NCI-H2107 treated with DMSO at 0.1 percent for 48 hours (cell line): ENCODE measurements around the gene C2CD3.

Experiments used
- DNase-seq: peaks from one replicate; lab custom pipeline; 2025; ENCODE audit not compliant: unreplicated experiment; lab: John Stamatoyannopoulos, UW

The C2CD3 gene

GRCh38 chr11:73983741-73984538, 186.9 kb downstream of the C2CD3 start:
- DNase-seq, result no peak

DNA sequence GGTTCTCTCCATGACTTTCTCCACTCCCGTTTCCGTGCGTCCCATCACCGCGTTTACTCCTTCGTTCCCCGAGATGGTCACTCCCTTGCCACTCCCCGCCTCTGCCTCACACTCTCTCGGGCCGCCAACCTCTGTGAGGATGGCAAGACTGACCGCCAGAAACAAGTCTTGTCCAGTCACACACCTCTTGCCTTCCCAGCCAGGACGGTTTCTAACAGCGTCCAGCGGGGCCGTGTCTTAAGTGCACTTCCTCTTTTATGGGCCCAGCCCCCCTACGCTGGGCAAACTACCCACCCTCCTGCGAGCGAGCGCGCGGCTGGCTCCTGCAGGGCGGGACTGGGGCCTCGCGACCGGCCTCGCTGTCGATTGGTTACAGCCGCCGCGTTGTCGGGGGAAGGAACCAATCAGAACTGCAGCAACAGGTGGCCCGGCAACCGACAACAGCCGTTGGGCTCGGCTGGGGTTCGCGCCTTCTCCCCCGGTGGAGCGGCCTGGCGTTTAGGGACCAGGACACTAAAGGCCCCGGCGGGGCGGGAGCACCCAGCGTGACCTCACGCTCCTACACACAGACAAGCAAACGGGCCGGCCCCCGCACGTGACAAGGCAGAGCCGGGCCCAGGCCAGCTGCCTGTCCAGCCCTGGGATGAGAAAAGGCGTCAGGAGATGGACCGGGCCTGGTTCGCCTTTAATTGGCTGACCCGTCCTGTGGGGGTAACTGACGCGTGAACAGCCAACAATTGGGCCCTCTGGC, 187.6 kb downstream of the C2CD3 start:
- peak; percentile 78 for DNase-seq

GRCh38 chr11:73982595-73982989, 188.2 kb downstream of the C2CD3 start, which contains the start of gene UCP2:
UCP2 (minus strand) TSS chr11:73982843; CDS start chr11:73978378, 4,465 bp downstream.
- peak; percentile 77 for DNase-seq

GRCh38 chr11:73981051-73981805, 189.6 kb downstream of the C2CD3 start:
- DNase-seq, result no peak

DNA sequence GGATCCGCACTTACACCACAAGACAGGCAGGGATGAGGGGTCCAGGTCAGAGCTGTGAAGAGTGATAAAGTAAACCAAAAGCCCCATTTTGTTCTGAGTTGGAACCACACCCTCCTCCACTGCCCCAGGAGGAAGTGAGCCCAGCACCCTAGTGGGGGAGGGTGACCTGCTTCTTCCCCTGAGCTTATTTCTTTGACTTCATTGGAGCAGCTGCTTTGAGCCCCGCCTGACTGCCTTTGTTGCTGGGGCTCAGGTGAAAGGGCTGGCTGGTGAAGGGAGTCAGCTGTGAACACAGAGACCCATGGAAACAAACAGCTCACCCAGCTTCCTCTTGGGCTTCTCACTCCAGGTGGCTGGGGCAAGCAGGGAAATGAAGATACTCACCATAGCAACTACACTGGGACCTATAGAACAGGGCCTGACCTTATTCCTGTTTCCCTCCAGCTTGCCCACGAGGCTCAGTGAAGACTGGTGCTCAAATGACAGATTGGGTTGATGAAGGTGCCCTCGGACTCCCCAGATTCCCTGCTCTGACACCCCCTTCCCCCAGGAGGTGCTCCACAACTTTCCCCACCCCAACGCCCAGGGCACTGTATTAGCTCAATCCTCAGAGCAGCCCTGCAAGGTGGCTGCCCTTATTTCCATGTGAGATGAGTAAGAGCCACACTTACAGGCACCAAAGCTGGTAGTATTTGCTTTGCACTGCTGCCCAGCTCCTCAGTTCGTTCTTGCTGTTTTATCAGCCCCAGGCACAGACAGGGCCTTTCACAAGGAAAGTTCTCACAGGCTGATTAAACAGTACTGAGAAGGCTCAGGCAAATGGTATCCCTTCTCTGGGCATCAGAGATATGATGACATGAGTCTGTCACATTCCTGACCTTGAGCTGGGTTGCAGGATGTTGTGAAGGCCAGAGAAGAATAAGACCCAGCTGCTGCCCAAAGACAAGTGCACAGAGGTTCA, 190.5 kb downstream of the C2CD3 start:
- DNase-seq, result peak; percentile 77

DNA sequence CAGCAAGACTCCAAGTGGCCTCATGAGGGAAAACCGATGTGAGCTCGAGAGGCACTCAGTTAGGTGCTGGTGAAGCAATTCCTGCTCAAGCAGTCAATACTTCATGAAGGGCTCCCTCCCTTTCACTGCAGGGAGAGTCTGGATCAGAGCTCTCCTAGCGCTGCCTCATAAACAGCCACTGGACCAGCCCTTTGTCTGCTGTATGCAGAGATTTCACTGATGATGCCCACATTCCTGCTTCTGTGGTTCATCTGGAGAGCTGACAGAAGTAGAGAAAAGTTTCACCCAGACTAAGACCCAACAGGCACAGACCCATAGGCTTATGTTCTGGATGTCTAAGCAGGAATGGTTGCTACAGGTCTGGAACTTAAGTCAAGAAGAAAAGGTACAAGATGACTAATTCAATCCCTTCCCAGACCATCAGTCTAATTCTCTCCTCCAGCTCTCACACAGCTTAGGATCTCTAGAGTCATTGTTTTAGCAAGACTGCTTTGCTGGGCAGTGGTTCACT, 192.2 kb downstream of the C2CD3 start:
- DNase-seq, result no peak

DNA sequence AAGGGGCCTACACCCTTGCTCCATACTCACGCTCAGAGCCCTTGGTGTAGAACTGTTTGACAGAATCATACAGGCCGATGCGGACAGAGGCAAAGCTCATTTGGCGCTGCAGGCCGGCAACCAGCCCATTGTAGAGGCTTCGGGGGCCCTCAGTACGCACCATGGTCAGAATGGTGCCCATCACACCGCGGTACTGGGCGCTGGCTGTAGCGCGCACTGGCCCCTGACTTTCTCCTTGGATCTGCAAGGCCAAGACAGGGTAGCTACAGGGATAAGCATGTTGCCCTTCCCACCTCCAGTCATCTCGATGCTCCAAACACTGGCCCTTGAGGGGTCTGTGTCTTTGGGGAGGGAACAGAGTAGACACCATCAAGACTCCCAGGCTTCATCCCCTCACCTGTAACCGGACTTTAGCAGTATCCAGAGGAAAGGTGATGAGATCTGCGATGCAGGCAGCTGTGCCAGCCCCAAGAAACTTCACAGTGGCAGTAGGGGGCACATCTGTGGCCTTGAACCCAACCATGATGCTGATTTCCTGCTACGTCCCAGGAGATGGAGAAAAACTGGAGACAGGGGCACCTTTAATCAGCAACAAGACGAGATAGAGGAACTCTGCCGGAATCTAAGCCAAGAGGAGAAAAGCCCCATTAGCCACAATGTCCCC, 192.8 kb downstream of the C2CD3 start:
- no peak for DNase-seq

GRCh38 chr11:73976451-73977151, 194.2 kb downstream of the C2CD3 start:
- DNase-seq, result no peak

GRCh38 chr11:73975479-73975757, 195.4 kb downstream of the C2CD3 start:
- no peak for DNase-seq

- no peak for DNase-seq
Measured at GRCh38 chr11:73974604-73975478, 196.0 kb downstream of the C2CD3 start.

DNA sequence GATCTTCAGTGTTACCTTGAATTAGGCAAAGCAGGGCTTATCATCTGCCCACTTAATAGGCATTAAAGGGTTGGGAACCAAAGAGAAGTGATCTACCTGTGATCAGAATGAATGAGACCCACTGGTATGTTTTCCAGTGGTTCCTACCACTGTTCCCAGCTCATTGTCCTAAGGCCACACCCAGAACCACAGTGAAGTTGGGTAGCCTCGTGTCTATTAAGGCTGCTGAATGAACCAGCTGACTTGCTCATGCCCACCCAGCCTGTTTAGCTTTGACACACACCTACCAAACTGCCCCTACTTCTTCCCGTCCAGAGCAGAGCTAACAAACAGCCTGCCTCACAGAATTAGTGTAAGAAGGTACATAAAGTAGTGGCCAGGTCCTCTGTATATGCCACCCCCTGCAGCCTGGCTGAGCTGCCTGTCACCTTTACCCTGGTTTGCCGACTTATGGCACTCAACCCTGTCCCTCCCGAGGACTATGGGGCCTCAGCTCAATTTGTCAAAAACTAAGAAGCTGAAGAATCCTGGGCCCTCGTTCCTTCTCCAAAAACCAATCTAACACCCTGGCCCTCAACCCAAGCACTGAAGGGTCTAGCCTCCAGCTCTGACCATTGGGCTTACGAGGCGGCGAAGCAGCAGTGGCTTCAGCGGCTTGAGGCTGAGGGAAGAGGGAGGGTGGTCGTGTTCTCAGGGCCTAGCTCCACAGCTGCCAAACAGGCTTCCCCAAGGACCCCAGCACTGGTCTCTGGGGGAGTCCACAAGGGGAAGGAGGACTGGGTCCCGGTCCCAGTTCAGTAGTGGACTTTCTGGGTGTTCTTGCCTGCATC, 198.0 kb downstream of the C2CD3 start:
- DNase-seq, result no peak

- DNase-seq, result no peak
Measured at GRCh38 chr11:73972187-73972586, 198.6 kb downstream of the C2CD3 start.

- DNase-seq, result no peak
Measured at GRCh38 chr11:73971175-73971719, 199.6 kb downstream of the C2CD3 start.

GRCh38 chr11:73969991-73970800, 200.6 kb downstream of the C2CD3 start:
- no peak for DNase-seq

DNA sequence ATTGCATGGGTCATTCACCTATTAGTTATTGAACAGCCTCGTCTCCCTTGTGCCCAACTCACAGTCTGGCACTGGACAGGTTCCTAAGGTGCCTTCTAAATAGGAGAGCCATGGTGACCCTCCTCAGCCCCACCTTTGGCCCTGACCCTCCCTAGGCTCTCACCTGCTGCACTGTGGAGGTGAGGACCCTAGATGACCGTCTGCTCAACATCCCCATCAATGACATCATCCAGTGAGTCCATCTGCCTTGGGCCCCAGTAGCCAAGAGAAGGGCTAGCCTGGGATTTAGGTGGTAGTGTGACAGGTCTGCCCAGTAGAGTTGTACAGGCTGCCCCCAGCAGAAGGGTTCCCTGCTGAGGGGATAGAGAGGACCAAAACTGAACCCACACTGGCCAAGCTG, 201.7 kb downstream of the C2CD3 start:
- DNase-seq, result no peak

GRCh38 chr11:73968356-73968966, 202.3 kb downstream of the C2CD3 start:
- DNase-seq, result peak; percentile 19
